Fibroblast of skin of left biceps (primary cell): ENCODE measurements around the gene ZNF771.
"Not testable (repeated sequence)": the region's sequence is repeated elsewhere in the genome, so short reads cannot be mapped to it uniquely, and the experiment has no call there.

Experiments used
- DNase-seq, 2 experiments: peaks; one replicate each; pipeline ENCODE4 v3.0.0-alpha.2; 2013; ENCODE audit warnings: low read depth in 2 of 2

The ZNF771 gene

GRCh38 chr16:30430428-30430970 lies 23.1 kb downstream of the ZNF771 start:
- no peak for DNase-seq

- no peak for DNase-seq
Observed at GRCh38 chr16:30434852-30435251, 27.4 kb downstream of the ZNF771 start.

GRCh38 chr16:30437511-30438046 lies 30.2 kb downstream of the ZNF771 start:
- DNase-seq = no peak

GRCh38 chr16:30438835-30439234 lies 31.4 kb downstream of the ZNF771 start:
- no peak for DNase-seq

- no peak for DNase-seq
Observed at GRCh38 chr16:30439720-30440348, 32.4 kb downstream of the ZNF771 start.

GRCh38 chr16:30443631-30444030 lies 36.2 kb downstream of the ZNF771 start:
- no peak for DNase-seq

- DNase-seq = no peak
Observed at GRCh38 chr16:30444231-30445148, 37.1 kb downstream of the ZNF771 start.

GRCh38 chr16:30445149-30445407 lies 37.7 kb downstream of the ZNF771 start:
- no peak for DNase-seq

- DNase-seq = peak; percentile 96 to 98
Observed at GRCh38 chr16:30445408-30446202, 38.2 kb downstream of the ZNF771 start, which contains the start of gene SEPHS2. SEPHS2 (minus strand) TSS chr16:30445874; CDS start chr16:30445727, 147 bp downstream.

- DNase-seq = no peak
Observed at GRCh38 chr16:30446203-30446595, 38.8 kb downstream of the ZNF771 start.

- no peak for DNase-seq
Observed at GRCh38 chr16:30447512-30448226, 40.3 kb downstream of the ZNF771 start.

- no peak for DNase-seq
Observed at GRCh38 chr16:30449116-30449435, 41.7 kb downstream of the ZNF771 start.

- not testable (repeated sequence) for DNase-seq
Observed at GRCh38 chr16:30452709-30453580, 45.5 kb downstream of the ZNF771 start.

GRCh38 chr16:30456302-30456701 lies 48.9 kb downstream of the ZNF771 start:
- DNase-seq = no peak

- no peak for DNase-seq
Observed at GRCh38 chr16:30457256-30457655, 49.9 kb downstream of the ZNF771 start.

GRCh38 chr16:30457743-30458560 lies 50.5 kb downstream of the ZNF771 start:
- DNase-seq = no peak

GRCh38 chr16:30458561-30459394 lies 51.4 kb downstream of the ZNF771 start:
- no peak for DNase-seq

GRCh38 chr16:30459456-30459855 lies 52.0 kb downstream of the ZNF771 start:
- no peak for DNase-seq

GRCh38 chr16:30461426-30461825 lies 54.0 kb downstream of the ZNF771 start:
- not testable (repeated sequence) for DNase-seq
